GM12891 (cell line): Measurements from ENCODE around the gene MAB21L4.

Source experiments
- DNase-seq: peaks from one replicate; pipeline ENCODE4 v3.0.0; 2011; ENCODE audit warnings: low spot score; ENCODE audit not compliant: insufficient read length
- FAIRE-seq: peaks from 2 replicates; lab custom pipeline; 2011; peaks lifted over from hg19 to GRCh38; lab: Jason Lieb, UNC
- PAX5 ChIP-seq: IDR thresholded peaks from 2 replicates; pipeline ENCODE4 v1.6.1; 2011; ENCODE audit warnings: low read length, moderate library complexity, mild to moderate bottlenecking; ENCODE audit not compliant: insufficient read depth, severe bottlenecking
- POLR2A ChIP-seq: IDR thresholded peaks from 2 replicates; pipeline ENCODE4 v1.6.1; 2011; ENCODE audit warnings: low read depth, low read length, control low read depth
- POLR2AphosphoS5 ChIP-seq: IDR thresholded peaks from 2 replicates; pipeline ENCODE4 v1.6.1; 2011; ENCODE audit warnings: low read depth, low read length, control low read depth
- POU2F2 ChIP-seq: IDR thresholded peaks from 2 replicates; pipeline ENCODE4 v1.6.1; 2011; ENCODE audit warnings: low read depth, mild to moderate bottlenecking, control low read depth, low read length, moderate library complexity
- SPI1 ChIP-seq: IDR thresholded peaks from 2 replicates; pipeline ENCODE4 v1.6.1; 2011; ENCODE audit warnings: low read depth, low read length, control low read depth
- TAF1 ChIP-seq: IDR thresholded peaks from 2 replicates; pipeline ENCODE4 v1.6.1; 2011; ENCODE audit warnings: low read depth, low read length, control low read depth

Gene MAB21L4

DNA sequence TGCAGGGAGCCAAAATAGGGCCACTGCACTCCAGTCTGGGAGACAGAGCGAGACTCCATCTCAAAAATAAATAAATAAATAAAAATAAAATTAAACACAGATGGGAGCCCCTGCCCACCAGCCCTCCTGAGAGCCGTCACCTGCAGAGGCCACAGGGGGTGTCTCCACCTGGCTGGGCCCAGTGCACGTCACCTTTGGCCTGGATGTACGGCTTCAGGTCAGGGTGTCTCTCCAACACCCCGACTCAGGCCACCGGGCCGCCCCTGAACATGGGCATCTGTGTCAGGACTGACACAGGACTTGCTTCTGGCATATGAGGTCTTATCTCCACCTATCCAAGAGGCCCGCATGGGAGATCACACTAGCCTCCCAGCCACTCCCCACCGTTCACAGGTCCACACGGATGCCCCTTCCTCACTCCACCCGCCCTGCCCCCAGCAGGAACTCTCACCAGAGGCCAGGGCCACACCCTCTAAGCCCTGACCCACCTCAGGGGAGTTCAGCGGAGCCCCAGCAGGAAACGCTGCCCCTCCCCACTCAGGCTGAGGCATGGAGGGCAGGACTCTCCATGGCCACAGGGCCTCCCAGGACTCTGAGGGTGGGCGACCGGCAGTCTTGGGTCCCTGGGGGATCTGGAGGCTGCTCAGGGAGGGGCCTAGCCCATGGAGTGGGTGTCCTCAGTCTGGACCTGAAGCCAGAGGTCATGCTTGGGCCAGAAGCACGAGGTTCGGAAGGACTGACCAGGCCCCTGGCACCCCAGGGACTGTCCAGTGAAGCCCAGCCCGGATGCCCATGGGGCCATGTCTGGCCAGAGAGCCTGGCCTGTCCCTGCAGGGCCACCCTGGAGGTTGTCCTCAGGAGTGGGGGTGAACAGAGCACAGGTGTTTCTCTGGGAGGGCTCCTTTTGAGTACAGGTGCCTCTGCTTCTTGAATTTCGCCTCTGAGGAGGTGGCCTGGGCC, 8.5 kb upstream of the MAB21L4 start:
- TF ChIP-seq POU2F2: no peak
- no peak for TF ChIP-seq POLR2A
- TF ChIP-seq SPI1: no peak
- no peak for TF ChIP-seq PAX5
- TF ChIP-seq POLR2AphosphoS5: no peak
- no peak for TF ChIP-seq TAF1
- DNase-seq: no peak
- no peak for FAIRE-seq

DNA sequence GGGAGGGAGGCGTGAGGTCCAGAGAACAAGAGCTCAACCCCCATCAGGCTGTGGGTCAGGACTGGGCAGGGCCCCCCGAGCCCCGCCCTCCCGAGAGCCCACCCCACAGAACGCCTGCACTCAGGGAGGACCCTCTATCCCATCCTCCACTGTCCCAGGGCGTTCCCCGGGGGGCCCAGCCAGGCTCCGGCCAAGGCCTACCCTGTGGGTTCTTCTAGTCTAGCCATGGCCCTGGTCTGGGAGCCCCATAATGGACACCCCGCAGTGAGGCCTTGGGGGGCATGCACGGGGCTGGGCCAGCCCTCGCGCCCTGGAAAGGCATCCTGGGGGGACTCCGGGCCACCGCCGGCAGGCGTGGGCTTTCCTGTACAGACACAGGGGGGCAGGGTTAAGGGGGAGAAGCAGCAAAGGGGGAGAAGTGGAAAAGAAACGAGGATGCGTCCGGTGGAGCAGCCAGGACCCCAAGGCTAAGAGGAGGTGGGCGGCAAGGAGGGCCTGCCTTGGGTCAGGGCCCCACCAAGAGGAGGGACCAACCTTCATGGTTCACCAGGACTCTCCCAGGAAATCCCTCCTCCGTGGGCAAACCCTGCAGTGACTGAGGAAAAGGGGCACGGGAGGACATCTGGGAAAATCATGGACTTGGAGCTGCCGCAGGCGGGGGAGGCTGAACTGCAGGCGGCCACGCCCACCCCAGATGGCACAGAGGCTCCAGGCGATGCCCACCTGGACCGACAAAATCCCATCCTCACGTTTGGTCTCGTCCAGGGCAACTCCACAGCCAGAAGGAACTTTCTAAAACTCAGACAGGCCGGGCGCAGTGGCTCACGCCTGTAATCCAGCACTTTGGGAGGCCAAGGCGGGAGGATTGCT, 7.5 kb upstream of the MAB21L4 start:
- FAIRE-seq (no peak), DNase-seq (no peak)

DNA sequence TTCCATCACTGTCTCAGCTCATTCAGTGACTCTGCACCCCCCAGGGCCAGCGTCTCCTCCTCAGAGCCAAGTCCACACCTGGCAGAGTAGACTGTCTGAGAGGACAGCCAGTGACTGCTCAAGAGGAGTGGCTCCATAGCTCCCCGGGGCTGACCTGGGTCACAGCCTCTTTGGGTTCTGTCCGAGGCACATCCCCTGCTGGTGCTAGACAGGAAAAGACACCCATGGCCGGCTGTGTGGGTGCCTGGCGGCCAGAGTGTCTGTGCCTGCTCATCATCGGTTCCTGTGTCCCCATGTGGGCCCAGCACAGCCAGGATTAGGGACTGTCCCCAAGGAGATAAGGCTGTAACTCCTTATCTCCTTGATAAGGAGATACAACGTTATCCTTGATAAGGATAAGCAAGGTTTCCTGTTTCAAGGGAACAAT, 6.7 kb upstream of the MAB21L4 start:
- no peak for TF ChIP-seq POU2F2
- no peak for TF ChIP-seq SPI1
- TF ChIP-seq POLR2A: no peak
- TF ChIP-seq TAF1: no peak
- no peak for FAIRE-seq

More for the DNA sequence above, 7.5 kb upstream of the MAB21L4 start:
- TF ChIP-seq SPI1 (no peak), POLR2A (no peak), POU2F2 (no peak), TAF1 (no peak), PAX5 (no peak), POLR2AphosphoS5 (no peak)

DNA sequence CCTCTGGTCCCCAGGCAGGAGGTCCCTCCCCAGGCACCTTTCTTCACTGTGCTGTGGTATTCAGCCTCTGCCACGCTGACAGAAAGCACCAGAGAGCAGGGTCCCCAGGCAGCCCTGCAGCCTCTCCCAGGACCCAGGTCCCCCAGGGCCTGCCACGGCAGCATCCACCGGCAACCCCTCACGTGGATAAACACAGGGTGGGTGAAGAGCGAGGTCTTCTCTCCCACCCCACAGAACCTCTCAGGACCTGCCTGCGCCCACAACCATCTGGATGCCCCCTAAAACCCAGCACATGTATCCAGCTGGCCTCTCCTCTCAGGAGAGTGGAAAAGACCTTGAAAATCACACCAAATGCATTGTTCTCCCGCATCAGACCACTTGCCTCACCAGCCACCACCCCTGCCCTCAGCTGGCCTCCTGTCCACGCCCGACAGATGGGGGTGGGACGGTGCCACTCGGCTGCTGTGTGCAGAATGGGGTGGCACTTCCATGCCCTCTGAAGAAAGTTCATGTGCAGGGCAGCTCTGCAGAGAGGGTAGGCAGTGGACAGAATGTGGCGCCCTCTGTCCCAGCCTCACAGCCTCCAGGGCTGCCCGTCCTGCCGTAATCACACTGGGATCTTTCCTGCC, 6.1 kb upstream of the MAB21L4 start:
- TF ChIP-seq POLR2A: no peak
- TF ChIP-seq PAX5: no peak
- TF ChIP-seq SPI1: no peak
- TF ChIP-seq POLR2AphosphoS5: no peak
- no peak for TF ChIP-seq TAF1
- TF ChIP-seq POU2F2: no peak
- DNase-seq (no peak), FAIRE-seq (no peak)

More for the DNA sequence above, 6.7 kb upstream of the MAB21L4 start:
- DNase-seq: no peak

DNA sequence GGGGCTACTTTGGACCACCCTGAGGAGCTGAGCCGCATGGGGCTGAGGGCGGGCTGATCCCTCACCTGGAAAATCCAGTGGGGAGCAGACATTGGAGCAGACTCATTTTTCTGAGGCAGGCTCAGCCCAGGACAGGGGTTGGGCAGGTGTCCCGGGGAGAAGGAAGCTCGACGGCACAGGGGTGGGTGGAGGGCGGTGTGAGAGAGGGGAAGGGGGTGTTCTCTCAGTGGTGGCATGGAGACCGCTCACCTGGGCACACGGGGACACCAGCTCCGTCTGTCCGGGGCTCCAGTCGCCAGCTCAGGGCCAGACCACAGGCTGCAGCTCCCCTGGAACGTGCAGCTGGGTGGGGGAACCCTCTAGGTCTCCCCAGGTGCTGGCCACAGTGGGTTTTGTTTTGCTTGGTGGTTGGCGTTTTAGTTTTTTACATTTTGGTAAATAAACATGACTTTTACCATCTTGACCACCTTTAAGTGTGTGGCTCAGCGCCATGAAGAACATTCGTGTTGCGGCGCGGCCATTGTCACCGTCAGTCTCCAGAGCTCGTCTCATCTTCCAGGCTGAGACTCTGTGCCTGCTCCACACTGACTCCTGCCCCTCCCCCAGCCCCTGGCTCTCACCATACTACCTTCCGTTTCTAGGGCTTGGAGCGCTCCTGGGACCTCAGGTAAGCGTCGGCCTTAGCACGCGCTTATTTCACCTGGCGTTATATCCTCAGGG, 4.3 kb upstream of the MAB21L4 start:
- TF ChIP-seq POLR2AphosphoS5: no peak
- TF ChIP-seq SPI1: no peak
- TF ChIP-seq POU2F2: no peak
- no peak for TF ChIP-seq PAX5
- TF ChIP-seq TAF1: no peak
- TF ChIP-seq POLR2A: no peak
- FAIRE-seq: no peak
- DNase-seq: no peak

DNA sequence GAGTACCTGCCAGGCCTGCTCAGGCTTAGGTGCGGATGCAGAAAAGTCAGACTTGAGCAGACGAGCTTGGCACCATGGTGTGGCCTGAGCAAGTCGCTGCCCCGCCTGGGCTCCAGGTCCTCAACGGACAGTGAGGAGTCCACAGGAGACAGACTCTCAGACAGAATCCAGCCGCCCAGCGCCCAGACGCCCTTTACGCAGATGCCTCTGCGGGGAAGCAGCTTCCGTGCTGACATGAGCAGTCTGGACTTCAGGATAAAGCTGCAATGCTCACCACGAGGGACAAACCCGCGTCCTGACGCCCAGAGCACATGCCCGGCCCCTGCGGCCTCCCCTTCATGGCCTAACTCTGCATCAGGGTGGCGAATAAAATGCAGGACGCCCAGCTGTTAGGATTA, 3.5 kb upstream of the MAB21L4 start:
- DNase-seq: no peak

DNA sequence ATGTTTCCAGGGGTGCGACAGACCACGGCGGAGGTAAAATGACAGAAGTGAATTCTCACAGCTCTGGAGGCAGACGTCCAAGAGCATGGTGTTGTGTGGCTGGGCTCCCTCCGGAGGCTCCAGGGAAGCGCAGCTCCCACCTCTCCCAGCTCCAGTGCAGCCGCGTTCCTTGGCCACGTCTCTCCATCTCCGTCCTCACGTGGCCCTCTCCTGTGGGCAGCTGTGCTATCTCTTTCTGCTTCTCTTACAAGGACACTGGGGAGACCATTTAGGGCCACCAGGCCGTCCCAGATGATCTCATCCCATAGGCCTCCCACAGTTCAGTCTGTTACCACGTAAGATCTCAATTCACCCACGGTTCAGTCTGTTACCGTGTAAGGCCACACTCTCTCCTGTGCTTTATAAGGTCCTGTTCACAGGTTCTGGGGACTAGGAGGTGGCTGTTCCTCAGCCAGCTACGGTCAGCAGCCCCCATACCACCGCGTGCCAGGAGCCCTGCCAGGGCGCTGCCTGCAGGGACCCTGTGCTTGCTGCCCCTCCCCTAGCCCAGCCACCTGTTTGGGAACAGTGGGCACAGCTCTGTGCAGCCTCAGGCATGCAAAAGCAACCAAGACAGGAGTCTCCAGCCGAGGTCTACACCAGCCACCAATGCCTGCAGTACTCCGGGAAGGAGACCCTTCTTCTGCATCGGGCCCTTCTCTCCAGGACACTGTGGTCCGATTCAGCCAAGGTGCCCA, 2.9 kb upstream of the MAB21L4 start:
- FAIRE-seq: no peak
- TF ChIP-seq POLR2AphosphoS5 (no peak), POU2F2 (no peak), POLR2A (no peak), PAX5 (no peak), TAF1 (no peak), SPI1 (no peak)
- DNase-seq: no peak

More for the DNA sequence above, 3.5 kb upstream of the MAB21L4 start:
- FAIRE-seq: no peak
- TF ChIP-seq SPI1 (no peak), PAX5 (no peak), POLR2A (no peak), POLR2AphosphoS5 (no peak), POU2F2 (no peak), TAF1 (no peak)

DNA sequence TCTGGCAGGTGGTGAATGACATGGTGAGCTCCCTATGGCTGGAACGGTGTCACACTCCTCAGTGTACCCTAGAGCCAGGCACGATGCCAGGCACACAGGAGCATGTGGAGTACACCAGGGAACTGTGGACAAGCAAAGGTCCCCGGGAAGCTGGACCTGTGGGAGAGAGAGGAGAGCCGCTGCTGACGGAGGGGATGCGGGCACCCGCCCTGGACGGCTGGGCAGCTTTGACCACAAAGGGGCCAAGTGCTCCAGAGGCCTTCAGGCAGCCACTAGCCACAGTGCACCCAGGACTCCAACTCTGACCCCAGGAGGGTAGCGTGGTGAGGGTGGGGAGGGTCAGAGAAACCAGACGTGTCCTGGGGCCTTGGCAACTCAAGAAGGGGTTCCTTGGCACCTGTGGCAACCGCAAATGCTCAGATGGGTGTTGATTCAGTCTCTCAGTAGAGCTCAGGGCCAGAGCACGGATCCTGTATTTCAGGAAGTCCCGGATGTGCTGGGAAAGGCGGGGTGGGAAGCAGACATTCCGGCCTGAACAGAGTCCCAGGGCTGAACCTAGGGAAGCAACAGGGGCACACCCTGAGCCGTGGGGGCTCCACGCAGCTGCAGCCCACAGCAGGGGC, 2.3 kb upstream of the MAB21L4 start:
- FAIRE-seq (no peak), DNase-seq (no peak)
- no peak for TF ChIP-seq PAX5
- no peak for TF ChIP-seq POLR2A
- no peak for TF ChIP-seq TAF1
- no peak for TF ChIP-seq SPI1
- TF ChIP-seq POLR2AphosphoS5: no peak
- TF ChIP-seq POU2F2: no peak
